PC-9 (cell line): ENCODE data around the gene USP24.

Experiments used
- CTCF ChIP-seq: fragments of 200-600 bp; sonication (generic); conservative IDR thresholded peaks from 2 replicates; pipeline ENCODE4 v1.6.1; 2017; ENCODE audit warnings: mixed run types, antibody characterized with exemption, mild to moderate bottlenecking, moderate library complexity
- EZH2 ChIP-seq: fragments of 200-600 bp; sonication (generic); IDR thresholded peaks from 2 replicates; pipeline ENCODE4 v1.8.0; 2017; ENCODE audit warnings: antibody characterized with exemption, low read depth

DNA sequence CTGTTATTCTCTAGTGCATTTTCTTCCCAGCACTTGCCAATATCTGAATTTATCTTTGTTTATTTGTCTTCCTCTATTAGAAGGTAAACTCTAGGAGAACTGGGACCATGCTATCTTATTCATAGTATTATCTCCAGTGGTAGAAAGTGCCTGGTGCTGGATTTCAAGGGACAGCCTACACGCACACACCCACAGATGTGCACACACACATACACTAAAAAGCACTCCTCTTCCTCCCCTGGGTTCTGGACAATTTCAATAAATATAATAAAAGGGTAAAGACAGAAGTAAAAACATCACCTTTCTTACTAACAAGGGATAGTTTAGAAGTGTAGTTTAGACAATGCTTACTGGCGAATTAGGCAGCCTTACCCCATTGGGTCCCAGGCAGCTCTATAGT, 28.5 kb upstream of the USP24 start:
- TF ChIP-seq CTCF (no peak), EZH2 (no peak)
